ENCODE results near the gene SHKBP1. TPM values are rescaled to one million over a fixed set of nuclear protein-coding genes. Genes with fewer than 3 reads are reported as not detected.

SHKBP1 gene
- total and polyA plus RNA-seq, 2 of the 13 experiments (the other 11 are each of a cell fraction or from before 2014, with no cell fraction given) = 16.2 to 17.4 TPM

DNA sequence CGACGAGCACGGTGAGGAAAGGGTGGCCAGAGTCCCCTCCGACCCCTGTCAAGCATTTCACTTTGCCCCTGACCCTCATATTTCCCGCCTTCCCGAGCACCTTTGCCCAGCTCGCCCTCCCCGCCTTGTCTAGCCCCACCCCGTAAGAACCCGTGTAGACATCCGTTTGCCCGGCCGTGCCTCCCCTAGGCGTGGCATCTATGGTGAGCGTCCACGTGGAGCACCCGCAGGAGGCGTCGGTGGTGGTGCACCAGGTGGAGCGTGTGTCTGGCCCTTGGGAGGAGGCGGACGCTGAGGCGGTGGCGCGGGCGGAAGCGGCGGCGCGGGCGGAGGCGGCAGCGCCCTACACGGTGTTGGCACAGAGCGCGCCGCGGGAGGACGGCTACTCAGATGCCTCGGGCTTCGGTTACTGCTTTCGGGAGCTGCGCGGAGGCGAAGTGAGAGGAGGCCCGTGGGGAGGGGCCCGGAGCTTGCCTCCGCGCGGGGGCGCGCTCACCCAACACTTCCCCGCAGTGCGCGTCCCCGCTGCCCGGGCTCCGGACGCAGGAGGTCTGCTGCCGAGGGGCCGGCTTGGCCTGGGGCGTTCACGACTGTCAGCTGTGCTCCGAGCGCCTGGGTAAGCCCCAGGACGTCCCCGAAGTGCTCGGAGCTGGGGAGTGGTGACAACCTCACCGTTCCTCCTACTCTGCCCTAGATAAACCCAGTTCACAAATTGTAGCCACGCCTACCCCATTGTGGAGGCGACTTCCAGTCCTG is 28.7 kb downstream of the SHKBP1 start (continued):
- TF ChIP-seq RCOR2 (CRISPR knock-in tag; IDR thresholded peaks at IDR 0.05) (no peak), ZFP36 (IDR thresholded peaks at IDR 0.05; ENCODE audit: borderline replicate concordance, low read depth, low read length, partially characterized antibody) (no peak), ZFYVE20 (CRISPR knock-in tag; IDR thresholded peaks at IDR 0.05; ENCODE audit: borderline replicate concordance, low read depth) (no peak), PAX8 (CRISPR knock-in tag; IDR thresholded peaks at IDR 0.05; ENCODE audit: borderline replicate concordance) (0 out of 2 replicates have a peak, but pooled peaks have one; percentile 72), ZNF776 (CRISPR knock-in tag; IDR thresholded peaks at IDR 0.05) (no peak), KDM1A (CRISPR knock-in tag; IDR thresholded peaks at IDR 0.05) (no peak), SPEN (CRISPR knock-in tag; IDR thresholded peaks at IDR 0.05; ENCODE audit: low read depth) (no peak; the same call in 1 of the 2 replicates), EED (CRISPR knock-in tag; IDR thresholded peaks at IDR 0.05) (no peak), SP2 (CRISPR knock-in tag; IDR thresholded peaks at IDR 0.05) (no peak), ZNF143 (CRISPR knock-in tag; IDR thresholded peaks at IDR 0.05) (no peak)
- TF ChIP-seq, protein P1, sequence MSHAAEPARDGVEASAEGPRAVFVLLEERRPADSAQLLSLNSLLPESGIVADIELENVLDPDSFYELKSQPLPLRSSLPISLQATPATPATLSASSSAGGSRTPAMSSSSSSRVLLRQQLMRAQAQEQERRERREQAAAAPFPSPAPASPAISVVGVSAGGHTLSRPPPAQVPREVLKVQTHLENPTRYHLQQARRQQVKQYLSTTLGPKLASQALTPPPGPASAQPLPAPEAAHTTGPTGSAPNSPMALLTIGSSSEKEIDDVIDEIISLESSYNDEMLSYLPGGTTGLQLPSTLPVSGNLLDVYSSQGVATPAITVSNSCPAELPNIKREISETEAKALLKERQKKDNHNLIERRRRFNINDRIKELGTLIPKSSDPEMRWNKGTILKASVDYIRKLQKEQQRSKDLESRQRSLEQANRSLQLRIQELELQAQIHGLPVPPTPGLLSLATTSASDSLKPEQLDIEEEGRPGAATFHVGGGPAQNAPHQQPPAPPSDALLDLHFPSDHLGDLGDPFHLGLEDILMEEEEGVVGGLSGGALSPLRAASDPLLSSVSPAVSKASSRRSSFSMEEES (CRISPR knock-in tag; IDR thresholded peaks at IDR 0.05) = no peak
- TF ChIP-seq, protein P2, sequence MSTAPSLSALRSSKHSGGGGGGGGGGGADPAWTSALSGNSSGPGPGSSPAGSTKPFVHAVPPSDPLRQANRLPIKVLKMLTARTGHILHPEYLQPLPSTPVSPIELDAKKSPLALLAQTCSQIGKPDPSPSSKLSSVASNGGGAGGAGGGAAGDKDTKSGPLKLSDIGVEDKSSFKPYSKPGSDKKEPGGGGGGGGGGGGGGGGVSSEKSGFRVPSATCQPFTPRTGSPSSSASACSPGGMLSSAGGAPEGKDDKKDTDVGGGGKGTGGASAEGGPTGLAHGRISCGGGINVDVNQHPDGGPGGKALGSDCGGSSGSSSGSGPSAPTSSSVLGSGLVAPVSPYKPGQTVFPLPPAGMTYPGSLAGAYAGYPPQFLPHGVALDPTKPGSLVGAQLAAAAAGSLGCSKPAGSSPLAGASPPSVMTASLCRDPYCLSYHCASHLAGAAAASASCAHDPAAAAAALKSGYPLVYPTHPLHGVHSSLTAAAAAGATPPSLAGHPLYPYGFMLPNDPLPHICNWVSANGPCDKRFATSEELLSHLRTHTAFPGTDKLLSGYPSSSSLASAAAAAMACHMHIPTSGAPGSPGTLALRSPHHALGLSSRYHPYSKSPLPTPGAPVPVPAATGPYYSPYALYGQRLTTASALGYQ (CRISPR knock-in tag; IDR thresholded peaks at IDR 0.05) = no peak
- TF ChIP-seq, protein P3, sequence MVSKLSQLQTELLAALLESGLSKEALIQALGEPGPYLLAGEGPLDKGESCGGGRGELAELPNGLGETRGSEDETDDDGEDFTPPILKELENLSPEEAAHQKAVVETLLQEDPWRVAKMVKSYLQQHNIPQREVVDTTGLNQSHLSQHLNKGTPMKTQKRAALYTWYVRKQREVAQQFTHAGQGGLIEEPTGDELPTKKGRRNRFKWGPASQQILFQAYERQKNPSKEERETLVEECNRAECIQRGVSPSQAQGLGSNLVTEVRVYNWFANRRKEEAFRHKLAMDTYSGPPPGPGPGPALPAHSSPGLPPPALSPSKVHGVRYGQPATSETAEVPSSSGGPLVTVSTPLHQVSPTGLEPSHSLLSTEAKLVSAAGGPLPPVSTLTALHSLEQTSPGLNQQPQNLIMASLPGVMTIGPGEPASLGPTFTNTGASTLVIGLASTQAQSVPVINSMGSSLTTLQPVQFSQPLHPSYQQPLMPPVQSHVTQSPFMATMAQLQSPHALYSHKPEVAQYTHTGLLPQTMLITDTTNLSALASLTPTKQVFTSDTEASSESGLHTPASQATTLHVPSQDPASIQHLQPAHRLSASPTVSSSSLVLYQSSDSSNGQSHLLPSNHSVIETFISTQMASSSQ (IDR thresholded peaks at IDR 0.05; ENCODE audit: low read depth) = no peak
- TF ChIP-seq, protein P3 (CRISPR knock-in tag; IDR thresholded peaks at IDR 0.05; ENCODE audit: borderline replicate concordance) = no peak; the same call in 1 of the 2 replicates
- TF ChIP-seq, protein P4, sequence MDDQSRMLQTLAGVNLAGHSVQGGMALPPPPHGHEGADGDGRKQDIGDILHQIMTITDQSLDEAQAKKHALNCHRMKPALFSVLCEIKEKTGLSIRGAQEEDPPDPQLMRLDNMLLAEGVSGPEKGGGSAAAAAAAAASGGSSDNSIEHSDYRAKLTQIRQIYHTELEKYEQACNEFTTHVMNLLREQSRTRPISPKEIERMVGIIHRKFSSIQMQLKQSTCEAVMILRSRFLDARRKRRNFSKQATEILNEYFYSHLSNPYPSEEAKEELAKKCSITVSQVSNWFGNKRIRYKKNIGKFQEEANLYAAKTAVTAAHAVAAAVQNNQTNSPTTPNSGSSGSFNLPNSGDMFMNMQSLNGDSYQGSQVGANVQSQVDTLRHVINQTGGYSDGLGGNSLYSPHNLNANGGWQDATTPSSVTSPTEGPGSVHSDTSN (CRISPR knock-in tag; IDR thresholded peaks at IDR 0.05; ENCODE audit: borderline replicate concordance) = no peak
- TF ChIP-seq, protein P5, sequence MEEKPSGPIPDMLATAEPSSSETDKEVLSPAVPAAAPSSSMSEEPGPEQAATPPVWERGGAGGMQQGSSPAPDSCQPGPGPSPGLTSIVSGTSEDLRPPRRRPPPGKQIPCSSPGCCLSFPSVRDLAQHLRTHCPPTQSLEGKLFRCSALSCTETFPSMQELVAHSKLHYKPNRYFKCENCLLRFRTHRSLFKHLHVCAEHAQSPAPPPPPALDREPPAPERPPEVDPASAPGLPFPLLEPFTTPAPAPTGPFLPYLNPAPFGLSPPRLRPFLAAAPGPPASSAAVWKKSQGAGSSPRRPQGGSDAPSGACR (CRISPR knock-in tag; IDR thresholded peaks at IDR 0.05) = no peak
- TF ChIP-seq, protein P6, sequence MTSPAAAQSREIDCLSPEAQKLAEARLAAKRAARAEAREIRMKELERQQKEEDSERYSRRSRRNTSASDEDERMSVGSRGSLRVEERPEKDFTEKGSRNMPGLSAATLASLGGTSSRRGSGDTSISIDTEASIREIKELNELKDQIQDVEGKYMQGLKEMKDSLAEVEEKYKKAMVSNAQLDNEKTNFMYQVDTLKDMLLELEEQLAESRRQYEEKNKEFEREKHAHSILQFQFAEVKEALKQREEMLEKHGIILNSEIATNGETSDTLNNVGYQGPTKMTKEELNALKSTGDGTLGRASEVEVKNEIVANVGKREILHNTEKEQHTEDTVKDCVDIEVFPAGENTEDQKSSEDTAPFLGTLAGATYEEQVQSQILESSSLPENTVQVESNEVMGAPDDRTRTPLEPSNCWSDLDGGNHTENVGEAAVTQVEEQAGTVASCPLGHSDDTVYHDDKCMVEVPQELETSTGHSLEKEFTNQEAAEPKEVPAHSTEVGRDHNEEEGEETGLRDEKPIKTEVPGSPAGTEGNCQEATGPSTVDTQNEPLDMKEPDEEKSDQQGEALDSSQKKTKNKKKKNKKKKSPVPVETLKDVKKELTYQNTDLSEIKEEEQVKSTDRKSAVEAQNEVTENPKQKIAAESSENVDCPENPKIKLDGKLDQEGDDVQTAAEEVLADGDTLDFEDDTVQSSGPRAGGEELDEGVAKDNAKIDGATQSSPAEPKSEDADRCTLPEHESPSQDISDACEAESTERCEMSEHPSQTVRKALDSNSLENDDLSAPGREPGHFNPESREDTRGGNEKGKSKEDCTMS (CRISPR knock-in tag; conservative IDR thresholded peaks at IDR 0.05) = no peak
